ACHN (cell line): ENCODE results near the gene BCL7A.
A peak's percentile ranks its signal among the peaks of the same experiment; 100 is the strongest.

Source experiments
- DNase-seq: peaks from one replicate; pipeline ENCODE4 v3.0.0-alpha.2; 2015
- in situ Hi-C: cut with HindIII; loops from 2 replicates; pipeline ENCODE4 v1.10.0; 2017; ENCODE audit warnings: low sequenced_read_pairs, low pct_ligation_motif_present, low pct_unique_long_range_greater_than_20kb

Gene BCL7A

GRCh38 chr12:122064025-122064777 is 42.5 kb downstream of the BCL7A start:
- peak; percentile 100 for DNase-seq
- in situ Hi-C loops: no loop called here

- peak; percentile 100 for DNase-seq
- in situ Hi-C loops: no loop called here
Measured at GRCh38 chr12:122064780-122065588, 43.3 kb downstream of the BCL7A start.

- in situ Hi-C loops: no loop called here
- no peak for DNase-seq
Measured at GRCh38 chr12:122067548-122067947, 45.9 kb downstream of the BCL7A start.

- in situ Hi-C loops: no loop called here
- DNase-seq: no peak
Measured at GRCh38 chr12:122067966-122068365, 46.3 kb downstream of the BCL7A start.

- in situ Hi-C loops: no loop called here
- peak; percentile 84 for DNase-seq
Measured at GRCh38 chr12:122072031-122072970, 50.6 kb downstream of the BCL7A start.

- in situ Hi-C loops: no loop called here
Measured at GRCh38 chr12:122073815-122074214, 52.1 kb downstream of the BCL7A start.

GRCh38 chr12:122076743-122077495 is 55.2 kb downstream of the BCL7A start:
- DNase-seq: no peak
- in situ Hi-C loops: no loop called here

More at GRCh38 chr12:122073815-122074214, 52.1 kb downstream of the BCL7A start:
- no peak for DNase-seq

GRCh38 chr12:122078141-122079032 is 56.7 kb downstream of the BCL7A start, which contains the start of gene MLXIP:
MLXIP (plus strand) TSS chr12:122078756; CDS start chr12:122078854, 98 bp downstream.
- DNase-seq: peak; percentile 98
- in situ Hi-C loops: no loop called here

GRCh38 chr12:122079033-122079531 is 57.4 kb downstream of the BCL7A start:
- in situ Hi-C loops: no loop called here
- peak; percentile 40 for DNase-seq

- in situ Hi-C loops: no loop called here
- DNase-seq: peak; percentile 27
Measured at GRCh38 chr12:122079532-122080081, 57.9 kb downstream of the BCL7A start.

- DNase-seq: peak; percentile 90
- in situ Hi-C loops: no loop called here
Measured at GRCh38 chr12:122080149-122081082, 58.7 kb downstream of the BCL7A start.

- DNase-seq: peak; percentile 30
- in situ Hi-C loops: no loop called here
Measured at GRCh38 chr12:122081083-122081696, 59.5 kb downstream of the BCL7A start.

GRCh38 chr12:122081697-122082221 is 60.1 kb downstream of the BCL7A start:
- no peak for DNase-seq
- in situ Hi-C loops: no loop called here

GRCh38 chr12:122082621-122083356 is 61.1 kb downstream of the BCL7A start:
- no peak for DNase-seq
- in situ Hi-C loops: no loop called here
